Peyer's patch (tissue), 4 donors: ENCODE data around the gene IMMP2L. TPM values are rescaled to one million over a fixed set of nuclear protein-coding genes. Genes with fewer than 3 reads are reported as not detected.

ENCODE experiments used
- DNase-seq, 3 donors: peaks; one replicate each; pipeline ENCODE4 v3.0.0-alpha.2; 2017 to 2019
- H3K27ac ChIP-seq, 4 donors: fragments of 200-600 bp; sonication (generic); one replicate each; pipeline ENCODE4 v1.5.1; 2016 to 2019
- H3K27me3 ChIP-seq, 2 donors: fragments of 200-600 bp; sonication (generic); one replicate each; pipeline ENCODE4 v1.5.1; 2019
- H3K36me3 ChIP-seq, 3 donors: fragments of 200-600 bp; sonication (generic); one replicate each; pipeline ENCODE4 v1.5.1; 2016 to 2019
- H3K4me1 ChIP-seq, 4 donors: fragments of 200-600 bp; sonication (generic); one replicate each; pipeline ENCODE4 v1.5.1; 2016 to 2019
- H3K4me3 ChIP-seq, 4 donors: fragments of 200-600 bp; sonication (generic); 1 replicate in 3 of 4; 2 replicates in 1 of 4; pipeline ENCODE4 v1.5.1; 2016 to 2019; ENCODE audit warnings: mild to moderate bottlenecking in 1 of 4
- H3K9me3 ChIP-seq, 4 donors: fragments of 200-600 bp; sonication (generic); one replicate each; pipeline ENCODE4 v1.5.1; 2016 to 2019; ENCODE audit warnings: mild to moderate bottlenecking in 1 of 4
- CTCF ChIP-seq, 6 experiments: fragments of 450-650 bp in 4 of 6; fragments of 200-600 bp in 2 of 6; sonication (generic) in 1 of 6; IDR thresholded peaks; one replicate each; pipeline ENCODE4 v1.5.1; 2017 to 2019; ENCODE audit warnings: antibody characterized with exemption in 6 of 6, mild to moderate bottlenecking in 3 of 6, moderate library complexity in 1 of 6
- POLR2A ChIP-seq, 2 donors: fragments of 450-650 bp; IDR thresholded peaks; one replicate each; pipeline ENCODE4 v1.5.1; 2017; ENCODE audit warnings: antibody characterized with exemption in 2 of 2, mild to moderate bottlenecking in 2 of 2, moderate library complexity in 2 of 2
- total RNA-seq, 4 donors: library from RNA; depleted of rRNA; stranded (reverse); fragments of >200 nt; gene quantifications; one replicate each; pipeline ENCODE4 v1.1.0, GENCODE V29; 2016

Gene IMMP2L
- total RNA-seq, 4 donors from 2014 or later: 5.1 to 16.5 (median 10.9) TPM

GRCh38 chr7:111392294-111392693 is 170.0 kb downstream of the IMMP2L start:
- Histone ChIP-seq H3K36me3 (no peaks in the 10 kb centered on the region), H3K4me3 (no peak overlapping the region), H3K27me3 (no peaks in the 10 kb centered on the region), H3K27ac (no peak overlapping the region), H3K9me3 (no peaks in the 10 kb centered on the region), H3K4me1 (no peaks in the 10 kb centered on the region)
- no peak for DNase-seq
- no peak for TF ChIP-seq CTCF (IDR thresholded peaks at IDR 0.05)
- no peak for TF ChIP-seq POLR2A (IDR thresholded peaks at IDR 0.05)

GRCh38 chr7:111390000-111390399 is 172.3 kb downstream of the IMMP2L start:
- H3K4me3 ChIP-seq: no peak overlapping the region

GRCh38 chr7:111388912-111389311 is 173.4 kb downstream of the IMMP2L start:
- no peaks in the 10 kb centered on the region for H3K4me1 ChIP-seq
- TF ChIP-seq POLR2A (IDR thresholded peaks at IDR 0.05) (no peak), CTCF (IDR thresholded peaks at IDR 0.05) (no peak)
- no peak overlapping the region for H3K27ac ChIP-seq
- H3K27me3 ChIP-seq: no peaks in the 10 kb centered on the region
- H3K4me3 ChIP-seq: no peak overlapping the region
- H3K9me3 ChIP-seq: no peaks in the 10 kb centered on the region
- DNase-seq: no peak
- no peaks in the 10 kb centered on the region for H3K36me3 ChIP-seq

More at GRCh38 chr7:111390000-111390399, 172.3 kb downstream of the IMMP2L start:
- no peak overlapping the region for H3K27ac ChIP-seq
- no peaks in the 10 kb centered on the region for H3K36me3 ChIP-seq
- no peaks in the 10 kb centered on the region for H3K4me1 ChIP-seq
- H3K9me3 ChIP-seq: no peaks in the 10 kb centered on the region
- TF ChIP-seq CTCF (IDR thresholded peaks at IDR 0.05) (no peak), POLR2A (IDR thresholded peaks at IDR 0.05) (no peak)
- no peak for DNase-seq
- no peaks in the 10 kb centered on the region for H3K27me3 ChIP-seq

GRCh38 chr7:111388016-111388415 is 174.3 kb downstream of the IMMP2L start:
- H3K27me3 ChIP-seq: no peaks in the 10 kb centered on the region
- H3K9me3 ChIP-seq: no peaks in the 10 kb centered on the region
- H3K27ac ChIP-seq: no peak overlapping the region
- no peaks in the 10 kb centered on the region for H3K36me3 ChIP-seq
- TF ChIP-seq CTCF (IDR thresholded peaks at IDR 0.05) (no peak), POLR2A (IDR thresholded peaks at IDR 0.05) (no peak)
- DNase-seq: no peak
- no peaks in the 10 kb centered on the region for H3K4me1 ChIP-seq
- no peak overlapping the region for H3K4me3 ChIP-seq

GRCh38 chr7:111384065-111384891 is 178.0 kb downstream of the IMMP2L start:
- no peaks in the 10 kb centered on the region for H3K36me3 ChIP-seq
- no peak for TF ChIP-seq POLR2A (IDR thresholded peaks at IDR 0.05)
- TF ChIP-seq CTCF (IDR thresholded peaks at IDR 0.05): no peak
- H3K27ac ChIP-seq: no peak overlapping the region
- DNase-seq: no peak
- no peak overlapping the region for H3K4me3 ChIP-seq
- no peaks in the 10 kb centered on the region for H3K27me3 ChIP-seq
- H3K9me3 ChIP-seq: no peaks in the 10 kb centered on the region
- no peaks in the 10 kb centered on the region for H3K4me1 ChIP-seq
